ENCODE results near the gene GLP1R. TPM values are rescaled to one million over a fixed set of nuclear protein-coding genes. Genes with fewer than 3 reads are reported as not detected.
A peak's percentile ranks its signal among the peaks of the same experiment; 100 is the strongest.

Gene GLP1R
- total RNA-seq, 2 donors from 2014 or later = 5.7 to 6.9 TPM

DNA sequence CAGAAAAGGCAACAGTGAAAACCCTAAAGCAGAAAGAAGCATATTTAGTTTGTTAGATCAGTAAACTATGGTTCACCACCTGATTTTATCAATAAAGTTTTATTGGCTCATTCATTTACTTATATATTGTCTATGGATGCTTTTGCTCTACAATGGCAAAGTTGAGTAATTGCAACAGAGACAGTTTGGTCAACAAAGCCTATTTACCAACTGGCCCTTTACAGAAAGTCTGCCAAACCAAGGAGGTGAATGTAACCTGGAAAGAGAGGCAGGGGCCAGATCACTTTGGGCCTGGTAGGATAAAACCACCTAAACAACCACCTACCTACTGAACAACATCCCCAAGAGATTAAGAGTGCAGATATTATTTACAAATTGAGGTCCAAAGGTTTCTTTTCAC lies 47.0 kb downstream of the GLP1R start:
- Histone ChIP-seq H3K4me3 (no peak overlapping the region), H3K9me3 (no peaks in the 10 kb centered on the region), H3K27ac (no peak overlapping the region), H3K4me1 (peaks cover 7% of the 10 kb centered on the region), H3K27me3 (no peaks in the 10 kb centered on the region), H3K36me3 (replicated peaks in 1 of 2; ENCODE audit: insufficient read depth in 1 of 2, low read depth in 2 of 2) (no peaks in the 10 kb centered on the region)
- DNase-seq (no peak), ATAC-seq (no peak)
- TF ChIP-seq, protein P1, sequence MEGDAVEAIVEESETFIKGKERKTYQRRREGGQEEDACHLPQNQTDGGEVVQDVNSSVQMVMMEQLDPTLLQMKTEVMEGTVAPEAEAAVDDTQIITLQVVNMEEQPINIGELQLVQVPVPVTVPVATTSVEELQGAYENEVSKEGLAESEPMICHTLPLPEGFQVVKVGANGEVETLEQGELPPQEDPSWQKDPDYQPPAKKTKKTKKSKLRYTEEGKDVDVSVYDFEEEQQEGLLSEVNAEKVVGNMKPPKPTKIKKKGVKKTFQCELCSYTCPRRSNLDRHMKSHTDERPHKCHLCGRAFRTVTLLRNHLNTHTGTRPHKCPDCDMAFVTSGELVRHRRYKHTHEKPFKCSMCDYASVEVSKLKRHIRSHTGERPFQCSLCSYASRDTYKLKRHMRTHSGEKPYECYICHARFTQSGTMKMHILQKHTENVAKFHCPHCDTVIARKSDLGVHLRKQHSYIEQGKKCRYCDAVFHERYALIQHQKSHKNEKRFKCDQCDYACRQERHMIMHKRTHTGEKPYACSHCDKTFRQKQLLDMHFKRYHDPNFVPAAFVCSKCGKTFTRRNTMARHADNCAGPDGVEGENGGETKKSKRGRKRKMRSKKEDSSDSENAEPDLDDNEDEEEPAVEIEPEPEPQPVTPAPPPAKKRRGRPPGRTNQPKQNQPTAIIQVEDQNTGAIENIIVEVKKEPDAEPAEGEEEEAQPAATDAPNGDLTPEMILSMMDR (IDR thresholded peaks at IDR 0.05) = no peak
- TF ChIP-seq POLR2A (IDR thresholded peaks at IDR 0.05) = no peak
- intact Hi-C loops (cut with DNase I) = no loop called here

DNA sequence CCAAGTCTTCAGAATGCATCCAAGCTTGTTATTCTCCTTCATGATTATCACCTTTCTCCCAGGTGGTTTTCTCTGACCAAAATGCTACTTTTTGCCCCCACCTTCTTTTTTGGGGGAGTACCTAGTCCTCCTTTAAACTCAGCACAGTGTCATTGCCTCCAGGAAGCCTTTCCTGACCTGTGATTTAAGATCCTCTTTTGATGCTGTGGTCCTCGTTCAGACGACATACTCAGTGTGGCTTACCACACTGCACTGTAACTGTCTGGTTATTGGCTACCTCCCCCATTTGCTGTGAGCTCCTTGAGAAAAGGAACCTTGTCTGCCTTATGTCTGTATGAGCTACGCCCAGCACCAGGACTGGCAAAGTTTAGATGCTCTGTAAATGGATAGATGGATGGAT lies 51.8 kb downstream of the GLP1R start:
- Histone ChIP-seq H3K9me3 (no peaks in the 10 kb centered on the region), H3K4me3 (no peak overlapping the region), H3K4me1 (peaks cover 16% of the 10 kb centered on the region), H3K27me3 (no peaks in the 10 kb centered on the region), H3K36me3 (replicated peaks in 1 of 2; ENCODE audit: insufficient read depth in 1 of 2, low read depth in 2 of 2) (peaks cover 0 to 2% of the 10 kb centered on the region in 2 donors), H3K27ac (no peak overlapping the region)
- intact Hi-C loops (cut with DNase I) = no loop called here
- DNase-seq (no peak), ATAC-seq (no peak)
- TF ChIP-seq, protein P1 (IDR thresholded peaks at IDR 0.05) = no peak
- no peak for TF ChIP-seq POLR2A (IDR thresholded peaks at IDR 0.05)
- 80 to 82% methylated on average over 3 of the region's 3 CpGs for WGBS, 2 donors

DNA sequence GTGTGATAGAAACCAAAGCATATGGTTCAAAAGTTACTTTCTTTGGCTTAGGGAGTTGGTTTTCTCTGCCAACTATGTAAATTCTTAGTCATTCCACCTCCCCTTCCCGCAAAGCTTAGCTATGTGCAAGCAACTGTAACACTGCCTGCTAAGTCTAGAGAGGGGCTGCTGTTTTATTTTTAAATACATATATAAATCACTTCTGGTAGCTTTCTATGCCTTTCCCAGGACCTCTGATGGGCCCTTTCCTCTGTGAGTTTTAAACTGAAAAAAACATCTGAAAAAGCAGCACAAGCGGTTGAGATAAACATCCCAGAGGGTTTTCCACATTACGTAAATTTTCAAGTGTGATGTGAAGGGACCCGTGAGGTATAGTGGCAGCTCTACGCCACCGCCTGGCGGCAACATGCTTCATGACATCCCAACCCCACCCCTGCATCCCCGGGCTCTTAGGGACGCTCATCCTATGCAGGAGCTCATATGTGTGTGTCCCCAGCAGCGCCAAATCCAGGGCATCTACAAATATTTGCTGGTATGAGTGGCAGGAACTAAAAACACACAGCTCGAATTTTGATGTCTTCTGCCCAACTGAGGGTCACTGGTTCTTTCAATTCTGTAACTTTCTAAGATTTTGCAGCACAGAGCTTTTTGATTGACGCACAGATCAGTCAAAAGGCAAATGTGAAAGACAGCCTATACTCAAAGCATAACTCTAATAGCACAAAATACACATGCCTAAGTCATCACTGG lies 53.7 kb downstream of the GLP1R start:
- Histone ChIP-seq H3K27me3 (no peaks in the 10 kb centered on the region), H3K9me3 (no peaks in the 10 kb centered on the region), H3K4me1 (peaks cover 16% of the 10 kb centered on the region), H3K4me3 (no peak overlapping the region), H3K27ac (no peak overlapping the region), H3K36me3 (replicated peaks in 1 of 2; ENCODE audit: insufficient read depth in 1 of 2, low read depth in 2 of 2) (peaks cover 0 to 2% of the 10 kb centered on the region in 2 donors)
- peak; percentile 85 for ATAC-seq
- intact Hi-C loops (cut with DNase I) = no loop called here
- no peak for TF ChIP-seq POLR2A (IDR thresholded peaks at IDR 0.05)
- TF ChIP-seq, protein P1 (IDR thresholded peaks at IDR 0.05) = peak; percentile 26 to 70 (median 54)
- WGBS, 2 donors = 24 to 46% methylated on average over 12 of the region's 12 CpGs
- DNase-seq = peak; percentile 51 to 74 (median 62)

DNA sequence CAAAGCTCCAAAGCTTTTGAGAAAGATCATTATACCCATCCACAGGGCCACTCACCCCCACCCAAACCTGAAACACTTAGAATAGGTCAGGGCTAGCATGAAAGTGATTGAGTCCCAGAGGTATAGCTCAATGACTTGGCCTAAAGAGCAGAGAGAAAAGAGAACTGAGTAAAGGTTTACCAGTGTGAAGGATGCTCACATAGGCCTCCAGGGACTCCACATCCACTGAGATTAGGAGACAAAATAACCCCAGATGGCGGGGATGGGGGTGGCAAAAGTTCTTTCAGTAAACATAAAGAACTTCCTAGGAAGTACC lies 54.2 kb downstream of the GLP1R start:
- TF ChIP-seq POLR2A (IDR thresholded peaks at IDR 0.05) = no peak
- TF ChIP-seq, protein P1 (IDR thresholded peaks at IDR 0.05) = no peak
- DNase-seq (no peak), ATAC-seq (no peak)
- Histone ChIP-seq H3K27me3 (no peaks in the 10 kb centered on the region), H3K9me3 (no peaks in the 10 kb centered on the region), H3K27ac (no peak overlapping the region), H3K4me3 (no peak overlapping the region), H3K4me1 (peaks cover 19% of the 10 kb centered on the region), H3K36me3 (replicated peaks in 1 of 2; ENCODE audit: insufficient read depth in 1 of 2, low read depth in 2 of 2) (peaks cover 0 to 2% of the 10 kb centered on the region in 2 donors)
- 100% methylated on average over 1 of the region's 1 CpG for WGBS, 2 donors
- intact Hi-C loops (cut with DNase I) = no loop called here

DNA sequence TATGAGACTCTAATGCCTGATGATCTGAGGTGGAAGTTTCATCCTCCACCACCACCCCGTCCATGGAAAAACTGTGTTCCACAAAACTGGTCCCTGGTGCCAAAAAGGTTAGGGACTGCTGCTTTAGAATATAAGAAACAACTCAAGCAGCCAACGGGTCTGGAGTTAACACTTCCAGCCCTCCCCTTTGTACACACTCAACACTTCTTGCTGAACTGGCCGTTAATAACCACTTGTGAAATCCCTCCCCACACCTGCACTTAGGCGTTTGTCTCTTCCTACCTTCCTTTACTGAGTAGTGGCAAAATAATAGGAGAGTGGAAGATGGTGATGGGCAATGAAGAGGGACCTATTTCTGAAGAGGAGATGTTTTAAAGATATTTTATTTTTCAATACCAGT lies 55.9 kb downstream of the GLP1R start:
- Histone ChIP-seq H3K36me3 (replicated peaks in 1 of 2; ENCODE audit: insufficient read depth in 1 of 2, low read depth in 2 of 2) (peaks cover 0 to 2% of the 10 kb centered on the region in 2 donors), H3K27ac (no peak overlapping the region), H3K9me3 (no peaks in the 10 kb centered on the region), H3K27me3 (no peaks in the 10 kb centered on the region), H3K4me1 (peaks cover 28% of the 10 kb centered on the region), H3K4me3 (no peak overlapping the region)
- ATAC-seq = no peak
- no peak for DNase-seq
- TF ChIP-seq POLR2A (IDR thresholded peaks at IDR 0.05) = no peak
- TF ChIP-seq, protein P1 (IDR thresholded peaks at IDR 0.05) = no peak
- WGBS, 2 donors = 63 to 69% methylated on average over 4 of the region's 4 CpGs
- intact Hi-C loops (cut with DNase I) = no loop called here
